Esophagus squamous epithelium (tissue), 4 donors: ENCODE data around the gene RBM4B.

ENCODE experiments used
- CTCF ChIP-seq, 6 experiments: fragments of 450-650 bp in 4 of 6; fragments of 200-600 bp in 2 of 6; sonication (generic) in 2 of 6; IDR thresholded peaks; one replicate each; pipeline ENCODE4 v1.5.1; 2016 to 2019; ENCODE audit warnings: antibody characterized with exemption in 6 of 6, mild to moderate bottlenecking in 4 of 6, moderate library complexity in 4 of 6
- POLR2A ChIP-seq, 4 donors: fragments of 450-650 bp; IDR thresholded peaks; one replicate each; pipeline ENCODE4 v1.6.1; 2017; ENCODE audit warnings: antibody characterized with exemption in 4 of 4, mild to moderate bottlenecking in 4 of 4, moderate library complexity in 3 of 4

GRCh38 chr11:66637557-66638176 lies 40.0 kb downstream of the RBM4B start:
- TF ChIP-seq CTCF (IDR thresholded peaks at IDR 0.05) (no peak), POLR2A (IDR thresholded peaks at IDR 0.05) (no peak)
